Endothelial cell of umbilical vein (primary cell): ENCODE results near the gene RPL35A. TPM values are rescaled to one million over a fixed set of nuclear protein-coding genes. Genes with fewer than 3 reads are reported as not detected.

Source experiments
- BruUV-seq: library from RNA; stranded (reverse); fragments of 400-500 nt; replicated peaks from 2 replicates; lab custom pipeline; 2021; lab: Mats Ljungman, UMichigan
- CTCF ChIA-PET: fragments of 300-600, 350-600 bp; sonication (Branson Sonifier 250); formaldehyde crosslinking; loops from one replicate; lab custom pipeline; 2021; ENCODE audit warnings: antibody characterized with exemption, inconsistent platforms; lab: Charles Lee
- POLR2A ChIA-PET: fragments of 300-600, 350-600 bp; sonication (Branson Sonifier 250); formaldehyde crosslinking; loops from one replicate; lab custom pipeline; 2021; ENCODE audit warnings: antibody characterized with exemption, inconsistent platforms; lab: Charles Lee
- DNase-seq: peaks from one replicate; pipeline ENCODE4 v3.0.0-alpha.2; 2011; ENCODE audit warnings: low read depth, low spot score
- FAIRE-seq: peaks from 2 replicates; lab custom pipeline; 2011; peaks lifted over from hg19 to GRCh38; lab: Jason Lieb, UNC
- H2AFZ ChIP-seq: 2 replicates; pipeline ENCODE4 v1.6.0; 2012; ENCODE audit warnings: low read depth, low read length, control low read depth, inconsistent platforms
- H3K27ac ChIP-seq: 2 replicates; pipeline ENCODE4 v1.5.1; 2011; ENCODE audit warnings: low read depth, mild to moderate bottlenecking, control low read depth, low read length, moderate library complexity; ENCODE audit not compliant: insufficient read depth
- H3K27me3 ChIP-seq, 2 experiments: 2 replicates each; pipeline versions ENCODE4 v1.6.0 to v1.6.1; 2011; ENCODE audit warnings: low read length in 2 of 2, mixed read lengths in 1 of 2; ENCODE audit not compliant: control insufficient read depth in 2 of 2, insufficient read depth in 2 of 2
- H3K36me3 ChIP-seq, 2 experiments: 2 replicates in 1 of 2; 3 replicates in 1 of 2; pipeline ENCODE4 v1.5.1; 2011; ENCODE audit warnings: low read length in 2 of 2, mild to moderate bottlenecking in 1 of 2, moderate library complexity in 1 of 2; ENCODE audit not compliant: control insufficient read depth in 2 of 2, insufficient read depth in 2 of 2; ENCODE audit errors: extremely low read depth in 1 of 2
- H3K4me1 ChIP-seq: 3 replicates; pipeline ENCODE4 v1.5.1; 2011; ENCODE audit warnings: mild to moderate bottlenecking, low read length; ENCODE audit not compliant: control insufficient read depth, insufficient read depth; ENCODE audit errors: extremely low read depth
- H3K4me2 ChIP-seq: 2 replicates; pipeline ENCODE4 v1.6.1; 2011; ENCODE audit warnings: low read length, control low read depth, mixed read lengths; ENCODE audit not compliant: insufficient read depth
- H3K4me3 ChIP-seq, 3 experiments: fragments of 200-600 bp in 1 of 3; sonication (generic), shearing (Covaris generic) in 1 of 3; replicated peaks in 1 of 3; 2 replicates each; pipeline ENCODE4 v1.5.1; 2011 to 2016; ENCODE audit warnings: control low read depth in 3 of 3, low read length in 3 of 3, mild to moderate bottlenecking in 2 of 3, inconsistent platforms in 1 of 3, low read depth in 1 of 3, moderate library complexity in 1 of 3; ENCODE audit not compliant: insufficient read depth in 1 of 3
- H3K79me2 ChIP-seq: 2 replicates; pipeline ENCODE4 v1.6.0; 2012; ENCODE audit warnings: low read length, inconsistent platforms; ENCODE audit not compliant: control insufficient read depth, insufficient read depth
- H3K9ac ChIP-seq: replicated peaks from 2 replicates; pipeline ENCODE3; 2011; ENCODE audit warnings: low read length, control low read depth; ENCODE audit not compliant: insufficient read depth; ENCODE audit errors: extremely low read depth
- H3K9me1 ChIP-seq: replicated peaks from 3 replicates; pipeline ENCODE4 v1.6.0; 2011; ENCODE audit warnings: mild to moderate bottlenecking, low read length; ENCODE audit not compliant: control insufficient read depth, insufficient read depth; ENCODE audit errors: extremely low read depth
- H3K9me3 ChIP-seq: replicated peaks from 2 replicates; pipeline ENCODE4 v1.5.1; 2012; ENCODE audit warnings: low read length, inconsistent platforms; ENCODE audit not compliant: control insufficient read depth, insufficient read depth
- H4K20me1 ChIP-seq: replicated peaks from 2 replicates; pipeline ENCODE3; 2011; ENCODE audit warnings: mild to moderate bottlenecking, low read length; ENCODE audit not compliant: control insufficient read depth, insufficient read depth; ENCODE audit errors: extremely low read depth
- EZH2 ChIP-seq: IDR thresholded peaks from 2 replicates; pipeline ENCODE4 v1.6.1; 2012; ENCODE audit warnings: borderline replicate concordance, low read depth, mild to moderate bottlenecking, moderate library complexity, low read length, inconsistent platforms; ENCODE audit not compliant: severe bottlenecking
- FOS ChIP-seq: IDR thresholded peaks from 2 replicates; pipeline ENCODE4 v1.6.1; 2011; ENCODE audit warnings: mild to moderate bottlenecking, low read length, moderate library complexity, borderline replicate concordance; ENCODE audit not compliant: insufficient read depth
- GATA2 ChIP-seq: IDR thresholded peaks from 2 replicates; pipeline ENCODE4 v1.7.0; 2011; ENCODE audit warnings: low read depth, mild to moderate bottlenecking, moderate library complexity, mixed read lengths, low read length; ENCODE audit not compliant: insufficient read length, insufficient read depth
- JUN ChIP-seq: IDR thresholded peaks from 2 replicates; pipeline ENCODE4 v1.6.1; 2011; ENCODE audit warnings: borderline replicate concordance, low read depth; ENCODE audit not compliant: insufficient read length, insufficient read depth
- MYC ChIP-seq: IDR thresholded peaks from one replicate; pipeline ENCODE4 v1.6.1; 2011; ENCODE audit warnings: mild to moderate bottlenecking, low read depth, low read length
- POLR2A ChIP-seq: IDR thresholded peaks from 2 replicates; pipeline ENCODE4 v1.6.1; 2012; ENCODE audit warnings: low read depth, mild to moderate bottlenecking, control low read depth, low read length
- POLR2AphosphoS5 ChIP-seq: IDR thresholded peaks from 2 replicates; pipeline ENCODE4 v1.6.1; 2012; ENCODE audit warnings: low read depth, mild to moderate bottlenecking, control low read depth, low read length, moderate library complexity; ENCODE audit not compliant: insufficient read depth
- dilution Hi-C: fragments of 300-500 bp; cut with MboI; formaldehyde crosslinking; loops from one replicate; pipeline ENCODE4 v1.15.0; 2019; ENCODE audit warnings: low sequenced_read_pairs; ENCODE audit not compliant: extremely low pct_ligation_motif_present
- intact Hi-C: fragments of 100-400 bp; cut with micrococcal nuclease; formaldehyde crosslinking; loops from one replicate; pipeline ENCODE4 v1.10.0; 2022
- polyA plus RNA-seq, 4 experiments: library from polyadenylated mRNA; depleted of rRNA in 3 of 4; stranded (reverse) in 3 of 4; unstranded in 1 of 4; fragments of >200 nt; gene quantifications; 2 replicates each; pipeline versions ENCODE4 v1.2.1 to v1.2.3, GENCODE V29; 2011 to 2012; ENCODE audit warnings: missing spikeins in 1 of 4
- total RNA-seq: library from RNA; stranded (reverse); gene quantifications from 2 replicates; pipeline ENCODE4 v1.2.3, GENCODE V29; 2021
- TF ChIP-seq, protein P1 (sequence below): IDR thresholded peaks from 2 replicates; pipeline ENCODE4 v1.6.1; 2011; ENCODE audit not compliant: insufficient read depth, insufficient read length
- TF ChIP-seq, protein P2 (sequence below), 2 donors: IDR thresholded peaks; 1 replicate in 1 of 2; 2 replicates in 1 of 2; pipeline ENCODE4 v1.5.1; 2011; ENCODE audit warnings: low read length in 2 of 2, mild to moderate bottlenecking in 2 of 2, moderate library complexity in 2 of 2, control low read depth in 1 of 2, inconsistent platforms in 1 of 2, low read depth in 1 of 2; ENCODE audit not compliant: insufficient read depth in 1 of 2; ENCODE audit errors: extremely low read depth in 1 of 2

RPL35A gene
- total and polyA plus RNA-seq, 2 donors (not counting 3 experiments of a cell fraction or from before 2014, with no cell fraction given) = 566 to 1,094 TPM

- H4K20me1 ChIP-seq = no peaks in the 10 kb centered on the region
- H3K9ac ChIP-seq = no peak overlapping the region
- no peaks in the 10 kb centered on the region for H3K9me3 ChIP-seq
- dilution Hi-C loops (no loop called here), intact Hi-C loops (no loop called here)
- H3K27me3 ChIP-seq = no peaks in the 10 kb centered on the region
- no peaks in the 10 kb centered on the region for H3K4me1 ChIP-seq
- DNase-seq (no peak), FAIRE-seq (no peak)
- no peak overlapping the region for H3K4me3 ChIP-seq
- H3K9me1 ChIP-seq = no peaks in the 10 kb centered on the region
- no peaks in the 10 kb centered on the region for H3K79me2 ChIP-seq
- H3K36me3 ChIP-seq = no peaks in the 10 kb centered on the region
- ChIA-PET CTCF (no interaction called here), POLR2A (no interaction called here)
- no peak overlapping the region for H3K4me2 ChIP-seq
- TF ChIP-seq GATA2 = no peak
- no peak for TF ChIP-seq POLR2AphosphoS5
- TF ChIP-seq, protein P1, sequence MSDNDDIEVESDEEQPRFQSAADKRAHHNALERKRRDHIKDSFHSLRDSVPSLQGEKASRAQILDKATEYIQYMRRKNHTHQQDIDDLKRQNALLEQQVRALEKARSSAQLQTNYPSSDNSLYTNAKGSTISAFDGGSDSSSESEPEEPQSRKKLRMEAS = no peak
- TF ChIP-seq JUN = no peak
- H3K27ac ChIP-seq = no peak overlapping the region
- no TSS peak for BruUV-seq
- H2AFZ ChIP-seq = no peak overlapping the region
Observed at GRCh38 chr3:197908957-197909701, 40.9 kb upstream of the RPL35A start.

DNA sequence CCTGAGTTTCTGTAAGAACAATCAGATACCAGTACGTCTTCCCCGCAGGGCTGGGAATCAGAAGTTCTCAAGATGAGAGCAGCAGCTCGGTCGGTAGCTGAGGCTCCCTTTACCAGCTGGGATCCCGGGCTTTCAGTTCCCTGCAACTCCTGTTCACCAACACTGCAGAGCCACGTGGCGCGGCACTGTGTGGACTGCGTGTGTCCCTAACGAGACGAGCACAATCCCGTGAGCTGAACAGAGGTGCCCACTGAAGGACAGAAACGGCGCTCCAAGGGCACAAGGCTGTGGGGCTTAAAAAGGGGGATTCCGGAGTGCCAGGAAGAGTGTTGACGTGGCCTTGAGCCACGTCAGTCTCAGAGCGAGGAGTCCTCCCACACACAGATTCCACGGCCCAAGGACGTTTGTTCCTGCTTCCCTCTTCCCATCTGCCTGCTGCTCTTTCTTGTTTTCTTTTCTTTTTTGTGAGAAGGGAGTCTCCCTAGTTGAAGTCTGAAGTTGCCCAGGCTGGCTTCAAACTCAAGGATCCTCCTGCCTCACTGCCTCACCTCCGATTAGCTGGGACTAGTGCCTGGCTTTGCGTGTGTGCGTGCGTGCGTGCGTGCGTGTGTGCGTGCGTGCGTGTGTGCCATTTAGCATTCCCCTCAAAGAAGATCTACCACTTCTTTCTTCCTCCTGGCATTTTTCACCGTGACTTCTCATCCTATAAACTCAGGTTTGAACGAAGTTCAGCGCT lies 37.1 kb upstream of the RPL35A start:
- Histone ChIP-seq H3K4me2 (no peak overlapping the region), H3K9me3 (no peaks in the 10 kb centered on the region), H3K9me1 (no peaks in the 10 kb centered on the region), H3K4me3 (no peak overlapping the region), H3K4me1 (no peaks in the 10 kb centered on the region), H3K27ac (no peak overlapping the region), H3K27me3 (no peaks in the 10 kb centered on the region), H3K36me3 (no peaks in the 10 kb centered on the region), H3K79me2 (no peaks in the 10 kb centered on the region), H3K9ac (no peak overlapping the region), H4K20me1 (no peaks in the 10 kb centered on the region), H2AFZ (no peak overlapping the region)
- FAIRE-seq (no peak), DNase-seq (no peak)
- intact Hi-C loops = no loop called here
- ChIA-PET POLR2A (no interaction called here), CTCF (interaction anchor here (0.7 to 1.2 kb wide), 2 partner anchors 16 to 31 kb away, joined by 3 to 4 read pairs; no protein-coding TSS in a partner anchor)
- TF ChIP-seq GATA2 (no peak), POLR2AphosphoS5 (no peak), MYC (no peak), EZH2 (no peak), JUN (no peak), FOS (no peak), POLR2A (no peak)
- TF ChIP-seq, protein P2, sequence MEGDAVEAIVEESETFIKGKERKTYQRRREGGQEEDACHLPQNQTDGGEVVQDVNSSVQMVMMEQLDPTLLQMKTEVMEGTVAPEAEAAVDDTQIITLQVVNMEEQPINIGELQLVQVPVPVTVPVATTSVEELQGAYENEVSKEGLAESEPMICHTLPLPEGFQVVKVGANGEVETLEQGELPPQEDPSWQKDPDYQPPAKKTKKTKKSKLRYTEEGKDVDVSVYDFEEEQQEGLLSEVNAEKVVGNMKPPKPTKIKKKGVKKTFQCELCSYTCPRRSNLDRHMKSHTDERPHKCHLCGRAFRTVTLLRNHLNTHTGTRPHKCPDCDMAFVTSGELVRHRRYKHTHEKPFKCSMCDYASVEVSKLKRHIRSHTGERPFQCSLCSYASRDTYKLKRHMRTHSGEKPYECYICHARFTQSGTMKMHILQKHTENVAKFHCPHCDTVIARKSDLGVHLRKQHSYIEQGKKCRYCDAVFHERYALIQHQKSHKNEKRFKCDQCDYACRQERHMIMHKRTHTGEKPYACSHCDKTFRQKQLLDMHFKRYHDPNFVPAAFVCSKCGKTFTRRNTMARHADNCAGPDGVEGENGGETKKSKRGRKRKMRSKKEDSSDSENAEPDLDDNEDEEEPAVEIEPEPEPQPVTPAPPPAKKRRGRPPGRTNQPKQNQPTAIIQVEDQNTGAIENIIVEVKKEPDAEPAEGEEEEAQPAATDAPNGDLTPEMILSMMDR (IDR thresholded peaks at IDR 0.05; ENCODE audit: extremely low read depth in 1 of 2, insufficient read depth in 1 of 2, low read depth in 1 of 2, low read length in 2 of 2) = no peak
- TF ChIP-seq, protein P1 = no peak
- BruUV-seq = no TSS peak
- dilution Hi-C loops = no loop called here
